A549 (cell line): ENCODE results near the gene USH1C.

ENCODE experiments used
- CTCF ChIP-seq: fragments of >200 bp; sonication (Bioruptor Twin); formaldehyde crosslinking; IDR thresholded peaks from 3 replicates; pipeline ENCODE4 v1.5.1; 2016
- MAFK ChIP-seq: fragments of 450-650 bp; IDR thresholded peaks from 2 replicates; pipeline ENCODE4 v1.6.1; 2014; ENCODE audit not compliant: partially characterized antibody
- POLR2AphosphoS2 ChIP-seq: conservative IDR thresholded peaks from 2 replicates; pipeline ENCODE4 v1.6.1; 2012; ENCODE audit warnings: low read length, improper control_type of control experiment, inconsistent platforms

GRCh38 chr11:17580271-17580670 is 36.1 kb upstream of the USH1C start:
- no peak for TF ChIP-seq CTCF
- no peak for TF ChIP-seq POLR2AphosphoS2
- TF ChIP-seq MAFK: no peak
